ENCODE data around the gene SENP8. TPM values are rescaled to one million over a fixed set of nuclear protein-coding genes. Genes with fewer than 3 reads are reported as not detected.

SENP8 gene
- total RNA-seq = 1.8 and 2.6 TPM in 2 replicates

GRCh38 chr15:72118017-72118978 lies at the start of gene SENP8, which contains the start of gene MYO9A:
Gene SENP8, plus strand, starts transcription at chr15:72118403. Its CDS starts 21,221 bp downstream, at chr15:72139624.
Gene MYO9A, minus strand, starts transcription at chr15:72118150. Its CDS starts 71,587 bp downstream, at chr15:72046563.

Other genes starting within 250 kb of the SENP8 start
- gene MYO9A, start 253 bp upstream of the SENP8 start, total RNA-seq = 29.5 and 31.0 TPM in 2 replicates
- 0.14 and 0.55 TPM in 2 replicates for gene GRAMD2A, start 79.4 kb downstream of the SENP8 start, total RNA-seq
- 1,541 and 1,569 TPM in 2 replicates for gene PKM, start 112.8 kb downstream of the SENP8 start, total RNA-seq
- 10.2 and 13.5 TPM in 2 replicates for gene PARP6, start 154.2 kb downstream of the SENP8 start, total RNA-seq
- gene CELF6, start 201.8 kb downstream of the SENP8 start, total RNA-seq = under 0.01 and 0.18 TPM in 2 replicates